Lung (tissue), 10 donors: Measurements from ENCODE around the gene TRIM74. TPM values are rescaled to one million over a fixed set of nuclear protein-coding genes. Genes with fewer than 3 reads are reported as not detected.
A peak's percentile ranks its signal among the peaks of the same experiment; 100 is the strongest.
"Not testable (repeated sequence)": the region's sequence is repeated elsewhere in the genome, so short reads cannot be mapped to it uniquely, and the experiment has no call there.

Experiments used
- ATAC-seq: fragments of 200-7000 bp; cut with Tn5 transposase; one replicate; pipeline ENCODE4 v1.9.1; 2020; ENCODE audit warnings: moderate number of reproducible peaks; ENCODE audit not compliant: insufficient read depth, low FRiP score
- DNase-seq, 3 donors: peaks; one replicate each; pipeline ENCODE4 v3.0.0-alpha.2; 2013 to 2017
- H3K27ac ChIP-seq, 2 donors: one replicate each; pipeline ENCODE4 v1.5.1; 2013; ENCODE audit warnings: mild to moderate bottlenecking in 2 of 2, moderate library complexity in 2 of 2, control low read depth in 1 of 2, inconsistent platforms in 1 of 2, low read depth in 1 of 2, low read length in 1 of 2
- H3K27me3 ChIP-seq, 3 donors: one replicate each; pipeline ENCODE4 v1.5.1; 2013; ENCODE audit warnings: low read length in 2 of 3; ENCODE audit not compliant: control insufficient read depth in 3 of 3, insufficient read depth in 3 of 3
- H3K36me3 ChIP-seq, 4 donors: one replicate each; pipeline ENCODE4 v1.5.1; 2013; ENCODE audit warnings: low read length in 4 of 4, mild to moderate bottlenecking in 1 of 4, moderate library complexity in 1 of 4; ENCODE audit not compliant: control insufficient read depth in 4 of 4, insufficient read depth in 4 of 4
- H3K4me1 ChIP-seq, 5 donors: one replicate each; pipeline ENCODE4 v1.5.1; 2013; ENCODE audit warnings: low read length in 5 of 5, mild to moderate bottlenecking in 2 of 5, moderate library complexity in 1 of 5; ENCODE audit not compliant: control insufficient read depth in 5 of 5, insufficient read depth in 5 of 5
- H3K4me3 ChIP-seq: one replicate; pipeline ENCODE4 v1.5.1; 2013; ENCODE audit warnings: mild to moderate bottlenecking, control low read depth, moderate library complexity
- H3K9ac ChIP-seq, 2 donors: one replicate each; pipeline ENCODE4 v1.5.1; 2013; ENCODE audit warnings: low read length in 2 of 2, control low read depth in 1 of 2; ENCODE audit not compliant: insufficient read depth in 1 of 2
- H3K9me3 ChIP-seq, 4 donors: one replicate each; pipeline ENCODE4 v1.5.1; 2013; ENCODE audit warnings: low read length in 3 of 4, mild to moderate bottlenecking in 1 of 4, moderate library complexity in 1 of 4; ENCODE audit not compliant: control insufficient read depth in 4 of 4, insufficient read depth in 3 of 4
- WGBS, 2 donors: extraction: QIAGEN DNeasy Blood & Tissue Kit; methylation state at CpG; one replicate each; pipeline ENCODE4 v1.1.7; 2013; 5-methylcytosine and 5-hydroxymethylcytosine counted together
- polyA plus RNA-seq, 2 donors: library from polyadenylated mRNA; stranded (reverse); fragments of 200-250 nt; gene quantifications; one replicate each; pipeline ENCODE4 v1.2.1, GENCODE V29; 2013
- total RNA-seq, 2 donors: library from RNA; depleted of rRNA in 1 of 2; stranded (reverse); fragments of >200 nt in 1 of 2; gene quantifications; one replicate each; pipeline ENCODE4 v1.2.1, GENCODE V29; 2014 to 2021
- donor health status: Bipolar disorder and iron deficiency.
- donor health status: healthy.
- donor health status: DM: yes; HTN: yes; CAD: no.

TRIM74 gene
- total and polyA plus RNA-seq, 4 donors: 0.37 to 1.5 (median 0.53) TPM; not detected in 1

- H3K4me3 ChIP-seq, H3K27me3 ChIP-seq, H3K36me3 ChIP-seq, H3K4me1 ChIP-seq, H3K27ac ChIP-seq, H3K9ac ChIP-seq, DNase-seq, H3K9me3 ChIP-seq, ATAC-seq: not testable (repeated sequence)
- WGBS, 2 donors: 34 to 50% methylated on average over 4 to 10 of the region's 14 CpGs
These were observed 21.1 kb upstream of the TRIM74 start for GRCh38 chr7:72990146-72990913.

GRCh38 chr7:72982084-72982483, 12.8 kb upstream of the TRIM74 start:
- not testable (repeated sequence) for H3K27me3 ChIP-seq, H3K9me3 ChIP-seq, DNase-seq, H3K4me3 ChIP-seq, H3K27ac ChIP-seq, ATAC-seq, H3K4me1 ChIP-seq, H3K36me3 ChIP-seq, H3K9ac ChIP-seq
- 83 to 100% methylated on average over 1 to 5 of the region's 11 CpGs for WGBS, 2 donors

- H3K9ac ChIP-seq, H3K36me3 ChIP-seq, DNase-seq, H3K9me3 ChIP-seq, H3K4me3 ChIP-seq, H3K27ac ChIP-seq, H3K4me1 ChIP-seq, ATAC-seq, H3K27me3 ChIP-seq: not testable (repeated sequence)
- WGBS, 2 donors: 80 to 83% methylated on average over 1 to 2 of the region's 6 CpGs
These were observed 11.1 kb upstream of the TRIM74 start for GRCh38 chr7:72980382-72980781.

GRCh38 chr7:72976434-72976833, 7.2 kb upstream of the TRIM74 start:
- not testable (repeated sequence) for H3K9me3 ChIP-seq, H3K4me1 ChIP-seq, H3K27ac ChIP-seq, DNase-seq, H3K27me3 ChIP-seq, ATAC-seq, H3K9ac ChIP-seq, H3K4me3 ChIP-seq, H3K36me3 ChIP-seq
- 98% methylated on average over 4 of the region's 12 CpGs; no CpG with 5 or more reads in 1 of the 2 donors for WGBS, 2 donors

DNA sequence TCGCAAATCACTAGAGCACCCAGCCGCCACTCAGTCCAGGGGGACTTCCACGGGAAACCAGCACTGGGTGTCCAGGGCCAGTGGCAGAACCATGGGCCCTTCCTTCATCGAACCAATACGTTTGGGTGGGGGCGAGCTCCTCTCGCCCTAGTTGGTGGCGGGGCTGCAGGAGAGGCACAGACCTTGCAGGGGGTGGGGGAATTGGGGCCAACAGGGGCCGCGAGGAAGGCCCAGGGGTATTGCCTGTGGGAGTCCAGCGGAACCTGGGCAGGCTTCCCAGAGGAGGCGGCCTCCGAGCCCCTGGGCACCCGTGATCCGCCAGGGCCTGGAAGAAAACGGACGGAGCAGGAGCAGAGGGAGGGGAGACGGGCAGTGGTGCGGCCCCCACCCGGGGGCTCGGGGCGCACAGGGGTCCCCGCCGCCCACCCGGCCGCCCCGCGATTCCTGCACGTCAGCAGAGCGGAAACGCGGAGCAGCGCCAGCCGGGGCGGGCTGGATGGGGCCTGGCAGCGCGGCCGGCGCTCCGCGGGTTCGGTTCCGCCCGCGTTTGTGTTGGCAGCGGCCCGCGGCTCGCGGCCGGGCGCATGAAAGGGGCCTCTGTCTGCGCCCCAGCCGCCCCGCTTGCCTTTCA, 6.5 kb upstream of the TRIM74 start:
- H3K9ac ChIP-seq, H3K9me3 ChIP-seq, ATAC-seq, H3K27me3 ChIP-seq, H3K4me3 ChIP-seq, H3K4me1 ChIP-seq, H3K36me3 ChIP-seq, H3K27ac ChIP-seq: not testable (repeated sequence)
- 85 to 96% methylated on average over 11 to 14 of the region's 55 CpGs for WGBS, 2 donors
- DNase-seq: peak in 1 of 3 donors; percentile 4

- H3K27ac ChIP-seq, DNase-seq, H3K9me3 ChIP-seq, ATAC-seq, H3K36me3 ChIP-seq, H3K4me1 ChIP-seq, H3K27me3 ChIP-seq, H3K4me3 ChIP-seq, H3K9ac ChIP-seq: not testable (repeated sequence)
- WGBS, 2 donors: 80 to 91% methylated on average over 3 to 4 of the region's 7 CpGs
These were observed 5.5 kb upstream of the TRIM74 start for GRCh38 chr7:72974781-72975180.

DNA sequence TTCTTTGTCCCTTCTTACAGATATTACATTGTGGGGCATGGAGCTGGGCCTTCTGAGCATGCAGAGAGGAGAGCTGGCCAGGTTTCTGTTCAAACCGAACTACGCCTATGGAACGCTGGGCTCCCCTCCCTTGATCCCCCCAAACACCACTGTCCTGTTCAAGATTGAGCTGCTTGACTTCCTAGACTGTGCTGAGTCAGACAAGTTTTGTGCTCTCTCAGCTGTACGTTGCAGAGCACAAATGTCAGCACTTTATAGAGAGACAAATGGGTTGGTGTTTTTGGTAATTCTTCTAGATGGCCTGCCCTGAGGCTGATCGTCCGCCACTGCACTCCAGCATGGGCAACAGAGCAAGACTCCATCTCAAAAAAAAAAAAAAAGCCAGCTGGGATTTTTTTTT, 2.2 kb upstream of the TRIM74 start:
- not testable (repeated sequence) for H3K27ac ChIP-seq, H3K36me3 ChIP-seq, ATAC-seq, H3K9ac ChIP-seq, DNase-seq, H3K4me1 ChIP-seq, H3K4me3 ChIP-seq, H3K9me3 ChIP-seq, H3K27me3 ChIP-seq
- no CpG with 5 or more reads among the region's 6 CpGs for WGBS, 2 donors

- not testable (repeated sequence) for H3K27ac ChIP-seq, H3K9me3 ChIP-seq, DNase-seq, H3K36me3 ChIP-seq, ATAC-seq, H3K9ac ChIP-seq, H3K4me1 ChIP-seq, H3K27me3 ChIP-seq, H3K4me3 ChIP-seq
- 55 to 72% methylated on average over 3 to 20 of the region's 29 CpGs for WGBS, 2 donors
These were observed 422 bp upstream of the TRIM74 start for GRCh38 chr7:72969688-72970087.
